Activated CD4-positive, alpha-beta T cell treated with anti-CD3 and anti-CD28 coated beads, Interleukin-2, Interleukin-4, amounts not matched to agents 100 ng/mL and 50 ng/mL, durations not matched to agents 16 hours and 8 hours (primary cell): Measurements from ENCODE around the gene CARMIL1.
A peak's percentile ranks its signal among the peaks of the same experiment; 100 is the strongest.

Experiments used
- DNase-seq: peaks from one replicate; pipeline ENCODE4 v3.0.0-alpha.2; 2020; ENCODE audit warnings: low spot score

The CARMIL1 gene

DNA sequence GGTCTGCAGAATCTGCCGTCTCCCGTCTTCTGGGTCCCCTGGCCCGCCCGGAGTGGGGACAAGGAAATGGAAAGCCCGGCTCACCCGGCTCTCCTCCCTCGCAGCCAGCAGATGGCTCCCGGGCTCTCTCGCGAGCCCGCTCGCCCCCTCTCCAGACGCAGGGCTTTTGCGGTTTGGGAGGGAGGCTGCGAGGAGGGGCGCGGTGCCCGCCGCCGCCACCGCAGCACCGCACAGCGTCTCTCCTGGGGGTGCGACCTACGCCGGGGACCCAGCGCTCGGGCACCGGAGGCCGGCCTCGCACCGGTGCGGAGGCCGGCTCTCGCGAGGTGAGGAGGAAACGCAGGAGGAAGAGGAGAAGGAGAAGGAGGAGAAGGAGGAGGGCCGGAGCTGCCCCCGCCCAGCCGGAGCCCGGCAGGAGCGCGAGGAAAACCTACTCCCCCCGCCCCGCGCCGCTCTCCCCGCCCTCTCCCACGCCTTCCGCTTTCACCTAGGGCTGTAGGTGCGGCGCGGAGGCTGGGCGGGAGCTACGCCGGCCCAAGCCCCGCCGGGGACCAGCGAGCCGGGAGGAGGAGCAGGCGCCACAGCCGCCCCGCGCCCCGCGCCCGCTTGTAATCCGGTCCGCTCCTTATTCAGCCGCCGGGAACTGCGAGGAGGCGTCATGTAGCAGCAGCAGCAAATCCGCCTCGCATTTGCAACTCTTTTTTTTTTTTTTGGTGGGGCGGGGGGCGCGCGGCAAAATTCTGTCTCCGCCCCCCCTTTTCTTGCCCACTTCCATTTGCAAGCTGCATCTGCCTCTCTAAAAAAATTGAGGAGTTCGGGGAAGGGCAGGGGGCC is at the start of gene CARMIL1:
TSS of gene CARMIL1 (plus strand) at position 461 of the 834 bp plus-strand sequence. CDS start 422 bp downstream, outside the sequence.
- peak; percentile 77 for DNase-seq

DNA sequence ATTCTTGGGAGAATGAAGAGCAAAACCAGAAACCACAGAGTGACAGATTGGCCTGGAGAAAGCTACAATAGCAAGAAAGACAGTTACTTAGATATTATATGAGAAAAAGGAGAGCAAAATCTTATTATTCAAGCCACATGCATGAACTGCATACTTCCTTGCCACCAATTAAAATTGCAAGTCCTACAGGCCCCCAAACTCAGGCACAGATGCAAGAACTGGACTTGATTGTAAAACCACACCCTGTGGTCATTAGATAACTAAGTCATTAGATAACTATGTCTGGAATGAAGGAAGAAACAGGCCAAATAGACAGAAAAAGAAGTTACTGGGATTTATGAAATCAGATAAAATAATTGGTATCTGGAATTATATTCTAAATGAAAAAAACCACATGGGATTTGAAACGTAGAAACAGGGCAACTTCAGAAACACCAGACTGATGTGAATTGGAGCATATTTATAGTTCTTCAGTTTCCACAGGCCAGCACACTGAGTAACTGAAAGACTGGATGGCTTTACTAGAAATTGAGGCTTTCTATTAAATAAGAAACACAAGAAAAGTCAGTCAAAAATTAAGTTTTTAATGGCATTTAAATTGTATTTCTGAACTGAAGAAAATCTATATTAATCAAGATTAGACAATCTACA is 49.4 kb upstream of the CARMIL1 start:
- no peak for DNase-seq

DNA sequence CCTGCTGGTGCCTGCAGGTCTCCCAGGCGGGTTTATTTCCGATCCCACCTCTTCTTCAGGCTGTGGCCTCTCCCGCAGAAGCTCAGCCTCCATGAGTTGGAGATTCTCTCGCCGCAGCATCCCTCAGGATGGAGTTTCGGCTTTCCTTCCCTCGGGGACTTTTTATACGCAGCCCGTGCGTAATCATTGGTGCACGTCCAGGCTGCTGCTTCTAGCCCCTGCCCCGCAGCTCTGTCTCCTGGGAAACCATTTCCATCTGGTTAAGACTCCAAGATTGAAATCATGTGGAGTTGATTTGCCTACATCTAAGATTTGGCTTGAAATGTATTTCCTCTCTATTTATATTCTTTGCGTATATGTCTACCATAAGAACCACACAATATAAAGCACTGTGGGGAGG is 46.7 kb upstream of the CARMIL1 start:
- DNase-seq = no peak

DNA sequence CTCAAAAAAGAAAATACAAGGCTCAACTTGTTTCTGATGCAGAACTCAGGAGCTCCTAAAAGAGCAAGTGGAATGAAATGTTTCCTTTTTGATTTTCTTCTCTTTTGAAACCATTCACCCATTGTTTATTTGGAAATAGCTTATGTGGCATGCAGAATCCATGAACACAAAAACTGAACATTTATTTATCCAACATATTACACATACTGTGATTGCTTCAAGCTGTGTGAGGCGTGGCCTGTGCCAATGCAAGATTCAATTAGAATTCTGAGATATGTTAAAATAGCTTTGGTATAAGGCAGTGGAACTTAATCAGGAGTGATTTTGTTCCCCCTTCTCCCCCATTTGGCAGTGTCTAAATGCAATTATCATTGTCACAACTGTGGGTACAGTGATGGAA is 45.9 kb upstream of the CARMIL1 start:
- DNase-seq = no peak

DNA sequence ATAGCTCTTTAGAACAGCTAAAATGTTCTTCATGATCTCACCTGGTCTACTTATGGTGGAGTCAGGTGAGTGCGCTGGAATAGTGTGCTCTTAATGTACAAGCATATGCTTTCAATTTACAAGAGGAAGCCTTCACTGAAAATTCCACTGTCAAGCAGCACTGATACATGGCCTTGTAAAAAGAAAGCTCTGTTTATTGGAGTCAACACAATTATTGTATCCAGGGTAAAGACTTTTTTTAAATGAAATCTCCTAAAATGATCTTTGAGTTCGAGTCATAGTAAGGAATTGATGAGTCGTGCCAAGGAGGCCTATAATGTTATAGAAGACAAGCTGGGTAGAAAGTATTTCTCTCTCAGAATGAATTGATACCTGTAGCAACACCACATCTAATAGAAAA is 41.6 kb upstream of the CARMIL1 start:
- no peak for DNase-seq

DNA sequence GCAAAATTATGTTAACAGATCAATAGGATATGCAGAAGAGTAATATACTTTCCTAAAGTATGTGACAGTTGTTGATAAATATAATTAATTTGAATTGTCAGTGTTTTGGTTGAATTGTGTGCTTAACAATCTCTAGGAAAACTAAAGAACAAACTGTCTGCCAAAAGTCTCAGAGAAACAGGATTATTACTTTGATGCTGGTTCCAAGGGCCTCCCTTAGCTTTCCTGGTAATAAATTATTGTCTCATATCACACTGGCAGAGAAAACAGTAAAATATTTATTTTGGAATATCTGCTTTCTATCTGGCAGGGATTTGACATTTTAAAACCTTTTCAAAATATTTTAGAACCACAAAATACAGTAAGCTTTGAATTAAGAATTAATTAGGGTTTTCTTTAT is 40.1 kb upstream of the CARMIL1 start:
- DNase-seq = no peak

DNA sequence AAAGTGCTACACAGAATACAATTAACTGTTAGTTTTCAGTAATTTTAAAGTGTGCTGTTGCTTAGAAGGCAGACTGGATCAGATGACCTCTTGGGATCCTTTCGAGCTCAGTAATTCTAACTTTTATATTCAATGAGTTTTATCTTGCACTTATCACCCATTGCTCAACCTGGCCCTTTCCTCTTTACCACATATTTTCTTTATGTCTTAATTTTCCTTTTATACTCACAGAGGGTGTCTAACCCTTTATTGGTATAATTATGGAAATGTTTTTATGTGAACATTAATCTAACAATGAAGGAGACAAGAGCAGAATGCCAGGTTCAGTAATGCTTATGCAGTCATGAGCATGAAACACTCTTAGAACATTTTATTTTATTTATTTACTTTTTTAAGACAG is 39.7 kb upstream of the CARMIL1 start:
- DNase-seq = no peak

DNA sequence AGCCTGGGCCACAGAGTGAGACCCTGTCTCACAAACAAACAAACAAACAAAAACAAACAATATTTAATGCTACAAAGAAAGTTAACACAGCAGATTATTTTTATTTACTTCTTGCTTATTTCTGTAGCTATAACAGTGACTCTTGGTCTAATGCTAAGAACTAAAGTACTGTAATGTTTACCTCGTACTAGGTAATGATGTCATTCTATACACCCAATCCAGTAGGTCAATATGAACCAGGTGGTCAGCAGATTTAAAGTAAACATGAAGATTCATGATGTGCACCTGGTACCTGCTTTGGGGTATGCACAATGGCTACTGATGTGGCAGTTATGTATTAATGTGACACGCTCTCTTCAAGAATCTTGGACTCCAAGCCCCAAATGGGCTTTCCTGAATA is 36.6 kb upstream of the CARMIL1 start:
- no peak for DNase-seq

DNA sequence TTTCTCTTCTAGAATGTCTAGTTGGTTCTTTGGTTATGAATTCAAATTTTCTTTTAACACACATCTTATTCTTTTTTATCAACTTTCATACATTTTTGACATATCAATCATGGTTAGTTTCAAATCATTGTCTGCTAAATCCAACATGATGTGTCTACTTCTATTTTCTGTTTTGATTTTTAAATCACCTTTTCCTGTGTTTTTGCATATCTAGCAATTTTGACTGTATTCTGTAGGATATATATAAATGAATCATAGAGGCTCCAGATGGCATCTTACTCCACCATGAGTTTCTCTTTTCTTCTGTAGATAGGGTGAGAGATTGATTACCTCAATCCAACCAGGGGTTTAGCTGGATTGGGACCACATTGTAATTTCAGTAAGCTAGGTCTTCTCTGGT is 34.3 kb upstream of the CARMIL1 start:
- DNase-seq = no peak

DNA sequence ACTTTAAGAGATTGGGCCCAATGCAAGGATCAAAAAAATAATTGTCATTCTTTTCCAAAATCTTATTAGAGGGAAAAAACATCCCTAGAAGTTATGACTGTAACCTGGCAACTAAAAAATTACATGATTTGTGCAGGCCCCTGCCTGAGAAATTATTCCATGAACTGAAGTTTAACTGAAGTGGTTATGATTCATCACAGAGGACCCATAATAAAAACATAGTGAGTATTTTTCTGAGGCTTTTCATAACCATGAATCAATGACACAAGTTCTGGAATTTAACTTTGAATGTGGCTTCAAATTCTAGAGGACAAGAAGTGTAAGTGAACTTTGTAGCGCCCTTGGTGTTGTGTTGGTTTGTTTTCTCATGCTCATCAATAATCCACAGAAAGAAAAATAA is 31.1 kb upstream of the CARMIL1 start:
- DNase-seq = no peak

DNA sequence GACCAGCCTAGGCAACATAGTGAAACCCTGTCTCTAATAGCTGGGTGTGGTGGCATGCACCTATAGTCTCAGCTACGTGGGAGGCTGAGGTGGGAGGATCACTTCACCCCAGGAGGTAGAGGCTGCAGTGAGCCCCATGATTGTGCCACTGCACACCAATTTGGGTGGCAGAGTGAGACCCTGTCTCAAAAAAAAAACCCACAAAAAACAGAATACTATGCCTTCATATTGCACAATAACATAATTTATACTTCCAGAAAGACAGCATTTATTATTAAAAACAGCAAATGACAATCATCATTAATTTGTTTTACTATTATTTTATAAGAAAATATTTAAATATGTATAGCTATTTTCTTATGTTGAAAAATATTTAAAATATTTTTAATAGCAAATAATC is 30.0 kb upstream of the CARMIL1 start:
- DNase-seq = no peak

DNA sequence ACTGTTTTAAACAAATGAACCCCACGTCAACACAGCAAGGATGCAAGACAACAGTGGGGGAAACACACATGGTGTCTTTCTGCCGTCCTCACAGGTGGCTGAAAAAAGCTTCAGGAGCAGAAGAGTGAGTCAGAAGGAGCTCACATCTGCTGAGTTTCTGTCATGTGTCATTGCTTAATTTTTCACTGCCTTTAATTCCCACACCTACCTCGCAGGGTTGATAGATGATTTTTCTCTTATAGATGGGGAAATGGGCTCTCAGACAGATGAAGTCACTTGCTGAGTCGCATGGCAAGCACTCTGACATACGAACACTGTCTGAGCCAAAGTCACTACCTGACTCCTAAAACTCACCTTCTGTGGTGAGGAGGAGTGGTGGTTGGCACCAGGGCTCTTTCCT is 28.3 kb upstream of the CARMIL1 start:
- DNase-seq = peak; percentile 34

DNA sequence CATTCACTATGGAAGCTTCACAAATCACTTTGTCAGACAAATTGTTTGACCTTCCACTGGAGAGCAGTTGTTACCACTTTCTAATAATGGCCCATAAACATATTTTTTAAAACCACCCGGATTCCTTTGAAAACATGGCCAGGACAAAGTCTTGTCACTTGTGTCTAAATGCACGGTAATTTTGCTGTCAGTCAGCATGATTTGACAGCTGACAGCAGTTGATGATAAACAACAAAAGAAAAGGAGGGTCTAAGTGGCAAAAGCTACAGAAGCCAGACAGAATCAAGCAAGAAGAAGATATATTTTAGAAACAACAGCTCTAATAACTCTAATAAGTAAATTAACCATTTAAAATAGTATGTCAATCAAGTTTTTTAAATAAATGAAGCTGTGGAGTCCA is 27.7 kb upstream of the CARMIL1 start:
- DNase-seq = no peak

DNA sequence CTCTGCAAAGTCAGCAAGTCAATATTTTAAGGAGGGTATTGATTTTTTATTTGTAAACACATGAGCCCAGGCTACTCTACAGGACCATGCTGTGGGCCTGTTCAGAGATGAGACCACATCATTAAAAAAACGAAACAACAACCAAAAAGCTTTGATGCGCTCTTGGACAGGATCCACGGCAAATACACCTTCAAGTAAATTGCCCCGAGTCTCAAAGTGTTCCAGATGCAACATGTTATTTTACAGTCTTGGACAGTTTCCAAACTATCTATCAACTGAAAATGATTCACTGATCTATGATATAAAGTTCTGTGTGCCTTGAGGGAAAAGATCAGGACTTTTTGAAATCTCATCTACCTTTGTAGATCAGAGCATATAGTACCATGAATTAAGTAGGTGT is 25.8 kb upstream of the CARMIL1 start:
- DNase-seq = no peak

DNA sequence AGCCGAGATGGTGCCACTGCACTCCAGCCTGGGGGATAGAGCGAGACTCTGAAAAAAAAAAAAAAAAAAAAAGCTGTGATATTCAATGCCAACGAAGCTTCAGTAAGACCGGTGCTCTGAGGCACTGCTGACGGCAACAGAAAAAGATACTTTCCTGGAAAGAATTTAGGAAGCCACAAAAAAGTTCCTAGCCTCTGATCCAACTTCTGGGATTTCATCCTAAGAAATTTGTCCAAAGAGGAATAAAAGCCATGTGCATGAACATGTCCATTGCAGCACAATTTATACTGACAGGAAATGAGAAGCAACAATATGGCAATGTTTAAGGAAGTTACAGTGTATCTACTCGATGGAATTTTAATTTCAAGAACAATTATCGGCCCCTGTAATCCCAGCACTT is 24.5 kb upstream of the CARMIL1 start:
- no peak for DNase-seq

DNA sequence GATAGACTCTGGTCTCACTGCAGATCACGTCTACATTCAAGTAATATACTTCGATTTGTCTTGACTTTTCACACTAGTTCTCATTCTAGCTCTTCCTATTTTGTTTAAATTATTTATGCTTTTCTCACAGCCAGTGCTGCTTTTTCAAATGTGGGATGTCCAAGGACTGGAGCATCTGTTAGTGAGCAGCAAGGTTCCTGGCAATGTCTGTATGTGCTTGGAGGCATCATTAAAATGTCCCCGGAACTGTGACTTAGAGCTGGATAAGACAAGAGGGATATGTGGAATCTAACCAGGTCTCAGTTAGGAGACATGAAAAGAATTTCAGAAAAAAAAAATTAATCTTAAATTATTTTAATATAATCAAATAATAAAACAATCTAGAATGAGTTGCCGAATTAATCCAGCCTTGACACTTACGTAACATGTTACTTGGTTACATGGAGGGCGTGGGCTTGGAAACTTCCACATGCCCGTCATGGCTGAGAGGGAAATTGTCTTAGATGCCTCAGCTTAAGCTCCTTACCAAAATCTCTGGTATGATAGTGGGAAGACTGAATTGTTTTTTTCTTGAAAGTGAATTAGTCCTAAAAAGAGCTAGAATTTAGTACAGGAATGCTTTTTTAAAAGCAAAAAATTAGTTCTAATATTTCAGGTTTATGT is 21.4 kb upstream of the CARMIL1 start:
- no peak for DNase-seq

DNA sequence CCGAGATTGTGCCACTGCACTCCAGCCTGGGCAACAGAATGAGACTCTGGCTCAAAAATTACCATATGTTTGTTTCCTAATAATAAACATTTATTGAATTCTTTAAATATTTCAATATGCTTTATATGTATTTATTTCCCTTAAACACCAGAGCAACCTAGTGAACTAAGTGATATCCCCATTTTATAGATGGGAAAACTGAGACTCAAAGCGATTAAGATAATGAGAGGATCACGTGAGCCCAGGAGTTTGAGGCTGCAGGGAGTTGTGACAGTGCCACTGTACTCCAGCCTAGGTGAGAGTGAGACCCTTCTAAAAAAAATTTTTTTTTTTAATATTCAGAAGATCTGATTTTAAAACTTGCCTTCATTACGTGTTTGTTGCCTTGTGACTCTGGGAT is 19.4 kb upstream of the CARMIL1 start:
- no peak for DNase-seq

DNA sequence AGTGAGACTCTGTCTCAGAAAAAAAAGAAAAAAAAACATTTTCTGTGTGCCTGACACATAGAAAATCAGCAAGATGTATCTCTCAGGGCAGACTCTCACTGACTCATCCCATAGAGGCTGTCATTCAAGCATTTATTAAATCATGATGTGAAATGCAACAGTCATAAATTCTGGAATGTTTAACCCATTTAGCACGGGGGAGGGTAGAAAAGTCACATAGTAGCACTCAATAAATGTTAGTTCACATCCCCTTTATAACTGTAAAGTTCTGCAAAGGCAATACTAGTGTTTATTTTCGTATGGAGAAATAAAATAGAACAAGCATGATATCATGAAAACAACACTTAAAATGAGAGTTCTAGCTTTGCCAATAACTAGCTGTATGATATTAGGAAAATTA is 15.5 kb upstream of the CARMIL1 start:
- no peak for DNase-seq

DNA sequence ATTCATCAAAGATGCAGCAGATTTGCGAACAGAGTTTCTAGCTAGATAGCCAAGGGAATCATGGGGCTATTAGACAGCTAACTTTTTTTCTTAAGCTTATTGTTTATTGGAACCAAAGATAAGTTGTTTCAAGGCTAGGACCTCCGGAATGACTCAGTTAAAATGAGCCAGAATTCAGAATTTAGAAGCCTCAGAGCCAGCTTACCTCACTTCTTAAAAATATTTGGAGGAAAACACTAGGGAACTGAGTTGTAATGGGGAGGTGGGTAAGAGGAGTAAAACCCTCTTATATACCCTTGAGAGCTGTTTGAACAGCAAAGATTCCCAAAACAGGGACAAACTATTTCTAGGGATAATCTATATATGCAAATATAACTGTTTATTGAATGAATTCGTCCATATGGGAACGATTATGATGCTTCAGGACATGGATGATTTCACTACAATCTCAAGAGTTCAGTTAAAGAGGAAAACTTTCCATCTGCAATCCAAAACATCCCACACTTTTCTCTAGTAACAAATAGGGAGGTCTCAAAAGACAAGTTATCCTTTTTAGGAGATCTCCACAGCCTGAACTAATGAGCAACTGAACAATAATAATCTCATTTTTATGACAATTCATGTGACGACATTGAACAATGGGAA is 12.6 kb upstream of the CARMIL1 start:
- no peak for DNase-seq

DNA sequence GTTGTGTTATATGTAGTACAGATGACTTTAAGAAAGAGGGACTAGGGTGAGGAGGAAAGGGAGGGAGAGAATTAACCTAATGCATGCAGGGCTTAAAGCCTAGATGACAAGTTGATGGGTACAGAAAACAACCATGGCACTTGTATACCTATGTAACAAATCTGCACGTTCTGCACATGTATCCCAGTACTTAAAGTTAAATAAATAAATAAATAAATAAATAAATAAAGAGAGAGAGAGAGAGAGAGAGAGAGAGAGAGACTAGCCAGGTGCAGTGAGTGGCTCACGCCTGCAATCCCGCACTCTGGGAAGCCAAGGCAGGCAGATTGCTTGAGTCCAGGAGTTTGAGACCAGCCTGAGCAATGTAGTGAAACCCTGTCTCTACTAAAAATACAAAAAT is 11.5 kb upstream of the CARMIL1 start:
- DNase-seq = no peak

DNA sequence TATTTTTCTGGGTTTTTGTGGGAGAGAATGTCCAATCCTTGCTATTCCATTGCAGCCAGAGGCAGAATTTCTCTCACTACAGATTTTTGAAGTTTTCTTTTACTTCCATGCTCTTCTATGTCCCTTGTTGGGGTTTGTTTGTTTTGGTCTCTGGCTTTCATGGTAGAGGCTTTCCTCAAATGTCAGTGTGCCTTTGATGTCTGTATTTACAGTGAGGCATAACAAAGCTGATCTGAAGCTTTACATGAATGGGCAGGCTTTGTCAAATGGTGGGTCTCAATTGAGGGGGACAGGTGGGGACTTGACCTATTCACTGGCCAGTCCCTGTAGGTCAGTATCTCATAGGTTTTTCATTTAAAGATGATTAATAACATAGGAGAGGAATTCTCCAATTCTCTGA is 8.6 kb upstream of the CARMIL1 start:
- no peak for DNase-seq

DNA sequence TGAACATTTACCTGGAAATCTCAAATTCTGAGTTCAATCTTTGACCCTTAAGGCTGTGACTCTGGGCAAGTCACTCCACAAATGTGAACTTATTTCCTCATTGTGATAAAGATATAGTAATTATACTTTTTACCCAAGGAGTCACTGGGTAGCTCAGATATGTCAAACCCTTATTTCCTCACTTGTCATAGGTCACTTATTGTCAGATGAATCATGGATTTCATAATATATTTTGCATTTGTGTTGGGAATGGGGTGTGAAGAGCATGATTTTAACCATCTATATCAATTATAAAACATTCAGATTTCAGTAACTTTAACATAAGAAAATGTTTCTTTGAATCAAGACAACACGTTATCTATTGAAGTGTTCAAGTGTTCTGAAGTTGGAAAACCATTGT is 3.7 kb upstream of the CARMIL1 start:
- DNase-seq = no peak

DNA sequence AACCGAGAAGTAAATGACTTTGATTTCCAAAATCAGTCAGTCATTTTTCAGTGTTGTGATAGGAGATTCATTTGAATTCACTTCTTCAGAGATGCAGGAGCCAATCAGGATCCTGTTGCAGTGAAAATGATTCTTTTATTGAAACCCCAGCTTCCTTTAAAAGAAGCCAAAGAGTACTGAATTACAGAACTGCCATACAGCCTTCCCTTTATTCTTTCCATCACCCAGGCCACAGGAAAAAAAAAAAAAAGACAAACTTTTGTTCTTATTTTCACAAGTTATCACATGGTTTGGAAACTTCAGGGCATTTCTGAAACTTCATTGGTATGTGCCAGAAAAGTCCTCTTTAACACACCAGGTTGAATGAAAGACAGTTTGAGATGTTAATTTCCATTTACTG is 1.8 kb upstream of the CARMIL1 start:
- no peak for DNase-seq
